Measurements from ENCODE around the gene MLKL. TPM values are rescaled to one million over a fixed set of nuclear protein-coding genes. Genes with fewer than 3 reads are reported as not detected.

Gene MLKL
- total and polyA plus RNA-seq, 2 of the 13 experiments (the other 11 are each of a cell fraction or from before 2014, with no cell fraction given) = 6.4 to 10.7 TPM

GRCh38 chr16:74666425-74667254 is 34.0 kb downstream of the MLKL start, which contains the start of gene RFWD3 (continued):
- TF ChIP-seq ZNF280D (CRISPR knock-in tag; IDR thresholded peaks at IDR 0.05) = peak; percentile 35; the same call in 1 of the 2 replicates
- 0 out of 2 replicates have a peak, but pooled peaks have one; percentile 80 for TF ChIP-seq SMAD1 (CRISPR knock-in tag; IDR thresholded peaks at IDR 0.05; ENCODE audit: borderline replicate concordance, low read depth)
- TF ChIP-seq RFX5 (IDR thresholded peaks at IDR 0.05; ENCODE audit: low read depth, low read length) = peak; percentile 58; the same call in 1 of the 2 replicates
- peak; percentile 0; the same call in 1 of the 2 replicates for TF ChIP-seq SNAPC2 (CRISPR knock-in tag; IDR thresholded peaks at IDR 0.05)
- TF ChIP-seq KLF15 (CRISPR knock-in tag; IDR thresholded peaks at IDR 0.05; ENCODE audit: borderline replicate concordance) = peak; percentile 74; the same call in 1 of the 2 replicates
- TF ChIP-seq ZNF589 (CRISPR knock-in tag; conservative IDR thresholded peaks at IDR 0.05) = 0 out of 2 replicates have a peak, but pooled peaks have one; percentile 13
- no peak for TF ChIP-seq ZNF180 (CRISPR knock-in tag; IDR thresholded peaks at IDR 0.05; ENCODE audit: borderline replicate concordance, low read depth)
- TF ChIP-seq ZMYM4 (CRISPR knock-in tag; IDR thresholded peaks at IDR 0.05) = peak; percentile 90
- no peak for TF ChIP-seq NCOA1 (CRISPR knock-in tag; IDR thresholded peaks at IDR 0.05)
- no peak for TF ChIP-seq ZBTB25 (CRISPR knock-in tag; IDR thresholded peaks at IDR 0.05)
- peak; percentile 32; the same call in 1 of the 2 replicates for TF ChIP-seq MYPOP (CRISPR knock-in tag; IDR thresholded peaks at IDR 0.05)
- no peak for TF ChIP-seq ZFP36L2 (CRISPR knock-in tag; IDR thresholded peaks at IDR 0.05)
- peak; percentile 71 for TF ChIP-seq SRY (CRISPR knock-in tag; IDR thresholded peaks at IDR 0.05)
- TF ChIP-seq ZKSCAN5 (CRISPR knock-in tag; IDR thresholded peaks at IDR 0.05) = no peak
- no peak for TF ChIP-seq SMARCE1 (IDR thresholded peaks at IDR 0.05; ENCODE audit: borderline replicate concordance)
- TF ChIP-seq ZFP37 (CRISPR knock-in tag; IDR thresholded peaks at IDR 0.05; ENCODE audit: borderline replicate concordance) = 0 out of 2 replicates have a peak, but pooled peaks have one; percentile 22
- no peak; the same call in 1 of the 2 replicates for TF ChIP-seq ZNF770 (CRISPR knock-in tag; IDR thresholded peaks at IDR 0.05)
- peak; percentile 47; the same call in 1 of the 2 replicates for TF ChIP-seq RFXANK (CRISPR knock-in tag; IDR thresholded peaks at IDR 0.05)
- TF ChIP-seq RBM39 (IDR thresholded peaks at IDR 0.05; ENCODE audit: low read depth, low read length, poor library complexity, severe bottlenecking) = peak; percentile 95
- TF ChIP-seq KLF16 (CRISPR knock-in tag; IDR thresholded peaks at IDR 0.05) = no peak; a peak in 1 of 4 replicates
- no peak for TF ChIP-seq ZNF788 (CRISPR knock-in tag; IDR thresholded peaks at IDR 0.05; ENCODE audit: borderline replicate concordance)
- no peak for TF ChIP-seq MTA3 (CRISPR knock-in tag; IDR thresholded peaks at IDR 0.05)

All from HepG2 (cell line).